Measurements from ENCODE around the gene ZNF664.

The ZNF664 gene

DNA sequence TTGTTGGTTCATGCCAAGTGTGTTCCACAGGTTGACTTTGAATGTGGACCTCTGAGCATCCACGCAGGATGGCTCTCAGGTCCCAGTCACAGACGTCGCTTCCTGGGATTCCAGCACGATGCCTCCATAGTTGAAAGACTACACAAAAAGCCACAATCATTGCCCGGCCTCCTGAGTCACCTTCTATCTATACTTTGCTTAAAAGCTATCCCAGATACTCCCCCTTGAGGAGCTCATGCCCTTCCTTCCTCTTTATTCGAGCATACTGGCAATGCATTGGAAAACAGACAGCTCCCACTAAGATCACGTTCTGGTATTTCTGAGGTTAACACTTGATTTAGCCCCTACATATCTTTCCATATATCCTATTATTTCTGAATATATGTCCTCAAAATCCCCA is 40.1 kb downstream of the ZNF664 start:
- DNase-seq = no peak

DNA sequence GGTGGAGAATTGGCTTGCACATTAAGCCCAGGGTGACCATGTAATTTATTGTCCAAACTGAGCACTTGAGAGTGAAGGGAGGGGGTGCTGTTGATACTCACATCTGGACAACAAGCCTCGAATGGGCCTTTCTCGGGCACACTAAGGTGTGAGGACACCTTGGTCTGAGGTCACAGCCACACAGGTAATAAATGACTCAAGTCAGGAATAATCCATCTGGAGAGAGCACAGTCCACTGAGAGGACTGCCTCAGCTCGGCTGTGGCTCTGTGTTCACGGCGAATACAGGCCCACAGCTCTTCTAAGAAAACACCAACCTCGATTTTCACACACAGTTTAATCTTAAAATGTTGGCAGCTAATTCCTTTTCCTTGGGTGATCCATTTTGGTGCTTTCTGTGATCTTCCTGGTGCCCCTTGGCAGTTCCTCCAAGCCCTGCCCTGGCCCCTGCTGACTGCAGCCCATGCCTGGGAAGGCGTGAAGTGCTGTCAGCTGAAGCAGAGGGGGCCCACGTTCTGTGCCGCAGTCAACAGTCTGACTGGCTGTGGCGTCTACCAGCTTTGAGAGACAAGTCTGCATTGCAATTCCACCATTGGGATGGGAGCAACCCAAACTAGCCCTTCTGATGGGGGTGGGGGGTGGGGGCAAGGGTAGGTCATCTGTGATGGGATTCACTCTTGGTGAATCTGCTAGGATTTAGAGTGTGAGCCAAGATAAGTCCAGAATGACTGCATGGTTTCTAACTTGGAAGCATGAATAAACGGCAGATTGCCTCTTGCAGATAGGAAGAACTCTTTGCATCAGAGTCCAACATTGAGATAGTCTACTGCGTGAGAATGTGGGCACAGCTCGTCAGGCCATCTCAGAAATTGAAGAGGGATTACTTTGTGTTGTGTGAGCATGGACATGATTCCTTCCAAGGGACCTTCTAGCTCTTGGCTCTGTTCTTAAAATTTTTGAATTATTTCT is 42.8 kb downstream of the ZNF664 start:
- DNase-seq = no peak

DNA sequence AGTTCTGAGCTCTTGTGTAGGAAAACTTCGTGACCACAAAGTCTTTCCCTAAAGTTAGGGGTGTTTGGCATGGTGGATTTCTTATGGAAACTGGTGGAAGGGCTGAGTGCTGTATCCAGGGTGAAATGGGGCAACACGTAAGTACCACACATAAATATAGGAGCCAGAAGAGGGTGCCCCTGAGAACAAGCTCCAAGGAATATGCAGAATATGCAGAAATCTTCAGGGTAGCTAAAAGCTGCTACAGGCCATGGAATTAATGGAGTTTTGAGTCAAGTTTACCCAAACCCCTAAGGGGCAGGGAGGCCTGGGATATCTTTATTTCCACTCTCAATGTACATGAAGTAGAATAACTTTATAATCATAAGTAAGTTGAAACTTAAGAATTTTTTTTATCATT is 44.0 kb downstream of the ZNF664 start:
- no peak for DNase-seq

DNA sequence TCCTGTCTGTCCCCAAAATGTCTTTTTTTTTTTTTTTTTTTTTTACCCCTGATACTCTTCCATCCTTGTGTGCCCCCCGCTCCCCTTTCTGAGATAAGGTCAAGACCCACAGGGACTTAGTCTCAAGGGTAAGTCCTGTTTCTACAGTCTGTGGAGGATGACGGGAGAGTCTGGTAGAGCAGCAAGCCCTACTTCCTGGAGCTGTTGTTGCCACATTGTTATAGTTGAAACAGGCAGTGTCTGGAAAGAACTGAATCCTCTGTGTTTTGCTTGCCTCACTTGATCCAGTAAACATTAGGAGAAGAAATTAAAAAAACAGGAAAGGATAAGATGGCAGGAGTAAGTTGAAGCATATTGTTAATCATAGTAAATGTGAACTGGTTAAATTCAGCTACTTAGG is 45.5 kb downstream of the ZNF664 start:
- no peak for DNase-seq

DNA sequence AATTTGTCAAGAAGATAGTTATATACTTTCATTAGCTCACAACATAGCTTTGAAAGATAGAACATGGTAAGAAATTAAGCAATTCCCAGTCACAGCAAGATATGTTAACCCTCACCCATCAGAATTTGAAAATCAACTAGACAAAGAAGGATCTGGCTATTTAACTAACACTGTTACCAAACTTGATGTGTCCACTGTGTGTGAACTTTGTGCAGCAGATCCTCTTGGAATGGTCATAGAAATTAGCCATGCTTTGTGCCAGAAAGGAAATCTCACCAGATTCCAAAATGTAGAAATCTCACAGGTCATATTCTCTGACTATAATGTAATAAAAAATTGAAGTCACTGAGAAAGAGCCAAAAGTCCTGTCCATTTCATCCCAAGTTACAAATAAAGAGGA is 46.1 kb downstream of the ZNF664 start:
- no peak for DNase-seq

DNA sequence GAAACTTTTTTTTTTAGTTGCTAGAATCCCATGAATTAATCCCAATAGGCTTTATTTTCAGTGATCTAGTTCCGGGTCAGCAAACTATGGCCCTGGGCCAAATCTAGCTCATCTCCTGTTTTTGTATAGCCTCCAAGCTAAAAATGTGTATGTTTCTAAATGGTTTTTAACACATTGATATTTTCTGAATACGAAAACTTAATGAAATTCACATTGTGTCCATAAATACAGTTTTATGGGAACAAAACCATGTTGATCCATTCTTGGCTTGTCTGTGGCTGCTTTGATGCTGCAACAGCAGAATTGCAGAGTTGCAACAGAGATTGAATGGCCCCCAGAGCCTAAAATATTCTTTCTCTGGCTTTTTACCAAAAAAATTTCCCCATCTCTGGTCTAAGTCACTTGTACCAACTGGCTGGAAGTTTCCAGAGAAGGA is 47.5 kb downstream of the ZNF664 start:
- no peak for DNase-seq

DNA sequence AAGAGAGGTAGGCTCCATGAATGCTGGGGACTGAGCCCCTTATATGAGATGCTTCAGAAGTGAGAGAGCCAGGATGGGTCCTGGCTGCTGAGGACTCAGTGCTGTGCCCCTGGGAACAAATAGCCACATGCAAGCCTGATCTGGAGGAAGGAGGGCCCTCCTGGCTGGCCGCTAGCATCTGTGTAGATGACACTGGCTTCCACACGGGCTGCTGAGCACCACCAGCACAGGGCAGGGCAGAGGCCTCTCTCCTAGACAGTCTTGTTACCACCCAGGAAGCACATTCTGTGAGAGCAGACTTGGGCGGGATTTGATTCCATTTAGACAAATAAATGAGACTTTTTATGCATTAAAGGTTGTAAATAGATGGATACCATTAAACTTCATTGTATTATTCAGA is 48.0 kb downstream of the ZNF664 start:
- no peak for DNase-seq

DNA sequence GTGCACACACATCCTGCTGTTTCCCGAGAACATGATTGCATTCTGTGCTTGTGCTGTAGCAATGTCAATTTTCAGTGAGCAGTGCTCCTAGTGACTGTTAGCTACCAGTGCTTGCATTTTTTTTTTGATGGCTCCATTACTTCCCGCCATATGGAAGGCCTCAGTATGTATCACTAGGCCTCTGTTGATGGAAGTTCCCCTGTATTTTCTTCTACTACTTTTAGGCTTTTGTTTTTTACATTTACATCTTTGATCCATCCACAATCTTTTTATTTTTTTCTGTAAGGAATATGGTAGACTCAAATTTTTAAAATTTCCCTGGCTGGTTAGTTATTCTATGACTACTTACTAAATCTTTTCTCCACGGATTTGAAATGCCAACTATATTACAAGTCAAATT is 49.1 kb downstream of the ZNF664 start:
- no peak for DNase-seq

DNA sequence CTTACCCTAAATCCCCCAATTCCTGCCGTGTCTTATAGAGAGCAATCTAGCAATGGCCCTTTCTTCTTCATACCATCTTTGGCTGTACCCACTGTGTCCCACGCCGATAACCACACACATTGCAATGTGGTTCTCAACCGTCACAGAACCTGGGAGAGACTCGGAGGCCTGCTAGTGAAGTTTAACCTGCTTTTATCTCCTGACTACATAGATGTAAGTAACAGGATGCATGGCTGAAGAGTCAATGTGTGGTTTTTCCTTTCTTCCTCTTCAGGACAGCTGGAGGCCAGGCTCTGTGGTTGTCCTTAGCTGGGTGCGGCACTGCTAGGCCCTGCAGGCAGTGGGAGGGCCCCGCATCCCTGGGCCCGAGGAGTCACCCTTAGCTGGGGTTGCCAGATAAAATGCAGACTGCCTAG is 51.3 kb downstream of the ZNF664 start:
- no peak for DNase-seq

DNA sequence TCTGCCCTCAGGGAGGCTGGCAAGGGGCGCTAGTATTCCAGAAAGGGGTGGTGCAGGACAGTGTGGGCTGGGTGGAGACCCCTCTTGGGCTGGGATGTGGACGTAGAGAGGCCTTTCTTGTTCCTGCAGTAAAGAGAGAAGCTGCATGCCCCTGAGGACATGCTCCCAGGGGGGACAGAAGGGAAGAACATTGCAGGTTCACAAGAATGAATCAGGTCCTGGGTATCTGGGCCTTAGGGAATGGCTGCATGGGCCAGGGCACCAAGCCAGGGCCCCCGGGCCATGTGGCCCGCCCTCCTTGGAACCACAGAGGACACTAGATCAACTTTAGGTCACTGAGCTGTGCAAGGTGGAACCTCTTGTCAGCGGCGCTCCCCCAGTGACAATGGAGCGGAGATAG is 51.8 kb downstream of the ZNF664 start:
- no peak for DNase-seq

DNA sequence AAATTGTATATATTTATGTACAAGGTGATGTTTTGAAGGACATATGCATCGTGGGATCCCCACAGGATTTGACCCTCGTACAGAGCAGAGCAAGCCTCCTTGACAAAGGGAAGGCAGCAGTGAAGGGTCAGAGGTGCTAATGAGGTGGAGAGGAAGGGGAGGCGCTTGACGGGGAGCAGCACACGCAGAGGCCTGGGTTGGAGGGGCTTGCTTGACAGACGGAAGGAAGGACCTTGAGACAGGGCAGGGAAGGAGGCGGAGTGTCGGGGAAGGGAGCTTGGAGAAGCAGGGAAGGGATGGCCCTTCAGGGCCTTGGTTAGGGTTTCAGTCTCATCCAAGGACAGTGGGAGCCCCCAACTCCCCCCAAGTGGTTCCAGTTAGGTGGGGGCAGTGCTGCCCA is 52.6 kb downstream of the ZNF664 start:
- DNase-seq = no peak

DNA sequence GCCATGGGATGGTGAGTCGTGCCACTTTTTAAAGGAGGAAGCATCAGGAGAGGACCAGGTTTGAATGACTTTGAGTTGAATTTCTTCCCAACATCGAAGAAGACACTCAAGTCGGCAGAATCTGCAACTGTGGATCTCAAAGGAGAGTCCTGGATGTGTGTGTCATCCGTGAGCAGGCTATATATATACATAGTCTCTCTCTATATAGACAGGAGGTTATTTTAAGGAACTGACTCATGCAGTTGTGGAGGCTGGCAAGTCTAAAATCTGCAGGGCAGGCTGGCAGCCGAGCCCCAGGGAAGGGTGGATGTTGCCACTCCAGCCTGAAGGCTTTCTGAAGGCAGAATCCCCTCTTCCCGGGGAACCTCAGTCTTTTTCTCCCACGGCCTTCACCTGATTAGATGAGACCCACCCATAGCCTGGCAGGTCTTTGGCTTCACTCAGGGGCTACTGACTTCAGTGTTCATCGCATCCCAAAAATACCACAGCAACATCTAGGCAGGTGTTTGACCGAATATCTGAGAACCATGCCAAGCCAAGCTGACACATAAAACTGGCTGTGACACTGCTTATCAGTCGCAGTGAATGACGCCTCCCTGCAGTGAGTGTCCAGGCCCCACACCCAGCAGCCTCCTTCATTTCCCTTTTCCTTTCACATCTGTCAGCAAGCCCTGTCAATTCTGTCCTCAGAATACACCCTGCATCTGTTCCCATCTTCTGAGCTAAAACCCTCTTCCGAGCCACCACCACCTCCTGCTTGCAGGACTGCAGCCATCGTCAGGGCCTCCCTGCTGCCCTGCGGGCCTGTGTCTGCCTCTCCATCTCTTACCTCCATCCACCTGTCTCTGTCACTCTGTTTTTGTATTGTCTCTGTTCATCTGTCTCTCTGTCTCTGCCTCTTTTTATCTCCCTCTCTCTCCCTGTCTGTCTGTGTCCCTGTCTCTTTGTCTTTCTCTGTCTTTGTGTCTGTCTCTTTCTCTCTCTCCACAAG is 54.0 kb downstream of the ZNF664 start:
- DNase-seq = no peak

DNA sequence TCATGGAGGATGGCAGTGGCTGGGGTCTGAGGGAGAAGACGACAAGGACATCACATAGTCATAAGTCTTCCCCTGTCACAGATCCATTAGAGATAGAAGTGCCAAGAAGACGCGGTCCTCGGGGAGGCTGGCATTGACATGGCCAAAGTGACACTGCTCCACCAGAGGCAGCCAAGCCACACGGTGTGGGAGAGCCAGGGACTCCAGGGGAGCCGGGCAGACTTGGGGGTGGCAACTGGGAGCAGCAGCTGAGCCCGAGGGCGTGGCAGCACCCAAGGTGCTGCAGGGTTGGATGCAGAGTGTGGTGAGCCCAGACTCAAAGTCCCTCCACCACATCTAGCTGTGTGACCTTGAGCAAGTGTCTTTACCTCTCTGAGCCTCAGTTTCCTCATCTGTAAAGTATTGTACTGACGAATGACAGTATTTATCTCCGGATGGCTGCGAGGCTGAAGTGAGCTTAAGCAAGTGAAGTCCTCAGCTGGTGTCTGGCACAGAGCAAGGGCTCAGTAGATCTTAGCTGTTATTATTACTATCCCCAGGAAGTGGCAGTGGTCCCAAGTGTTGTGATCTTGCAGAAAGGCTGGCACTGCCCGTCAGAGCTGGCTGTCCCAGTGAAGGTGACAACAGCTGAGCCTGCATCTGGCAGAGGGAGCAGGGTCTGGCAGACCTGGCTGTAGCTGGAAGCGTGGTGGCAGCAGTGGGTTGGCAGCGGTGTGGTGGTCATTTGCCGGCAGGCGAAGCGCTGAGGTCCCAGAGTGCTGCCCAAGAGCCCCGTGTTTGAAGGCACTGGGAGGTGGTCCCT is 54.9 kb downstream of the ZNF664 start:
- no peak for DNase-seq

DNA sequence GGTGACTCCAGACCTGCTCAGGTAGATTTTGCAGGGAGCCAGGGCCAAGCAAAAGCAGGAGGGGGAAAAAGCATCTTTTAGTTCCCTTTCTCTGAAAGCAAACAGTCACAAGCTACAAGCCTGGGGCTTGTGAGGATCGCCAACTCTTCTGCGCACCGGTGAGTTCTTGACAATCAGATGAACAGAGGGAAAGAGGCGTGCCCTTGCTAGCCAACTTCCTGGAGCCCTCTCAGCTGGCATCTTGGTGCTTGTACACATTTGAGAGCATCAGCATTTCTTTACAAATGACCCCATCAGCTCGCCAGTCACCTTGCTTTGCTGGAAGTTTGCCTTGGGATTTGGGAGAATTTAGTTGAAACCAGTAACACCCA is 55.5 kb downstream of the ZNF664 start:
- DNase-seq = no peak

DNA sequence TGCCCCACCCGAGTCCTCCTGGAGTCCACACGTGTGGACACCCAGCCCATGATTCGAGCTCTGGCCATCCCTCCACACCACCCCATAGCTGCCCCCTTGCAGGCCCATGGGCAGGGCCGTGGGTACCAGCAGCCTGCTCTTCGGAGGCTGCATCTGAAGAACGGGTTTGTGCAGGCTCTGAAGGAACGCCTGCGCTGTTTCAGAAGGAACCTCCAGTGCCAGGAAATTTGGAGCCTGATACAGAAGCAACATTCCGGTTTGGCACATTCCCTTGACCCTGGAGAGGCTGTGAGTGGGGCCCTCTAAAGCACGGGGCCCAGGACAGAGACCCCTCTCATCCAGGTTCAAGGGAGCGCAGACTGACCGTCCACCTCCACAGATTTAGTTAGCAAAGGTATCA is 57.0 kb downstream of the ZNF664 start:
- no peak for DNase-seq

DNA sequence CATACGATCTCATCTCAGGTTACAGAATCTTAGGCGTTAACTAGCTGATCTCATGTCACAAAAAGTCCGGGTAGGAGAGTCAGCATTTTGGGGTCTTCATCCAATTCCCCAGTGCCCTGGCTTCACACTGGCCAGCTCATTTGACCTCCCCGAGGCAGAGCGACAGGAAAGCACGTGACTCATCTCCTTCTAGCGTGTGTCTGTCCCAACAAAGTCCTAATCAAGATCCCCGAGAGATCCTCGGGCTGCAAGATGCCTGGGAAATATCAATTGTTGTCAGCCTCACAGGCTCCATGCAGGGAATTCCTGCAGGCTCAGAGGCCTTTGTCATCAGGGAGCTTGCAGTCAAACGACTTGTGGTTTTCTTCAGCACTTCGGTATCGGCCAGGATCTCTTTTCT is 57.5 kb downstream of the ZNF664 start:
- DNase-seq = no peak

DNA sequence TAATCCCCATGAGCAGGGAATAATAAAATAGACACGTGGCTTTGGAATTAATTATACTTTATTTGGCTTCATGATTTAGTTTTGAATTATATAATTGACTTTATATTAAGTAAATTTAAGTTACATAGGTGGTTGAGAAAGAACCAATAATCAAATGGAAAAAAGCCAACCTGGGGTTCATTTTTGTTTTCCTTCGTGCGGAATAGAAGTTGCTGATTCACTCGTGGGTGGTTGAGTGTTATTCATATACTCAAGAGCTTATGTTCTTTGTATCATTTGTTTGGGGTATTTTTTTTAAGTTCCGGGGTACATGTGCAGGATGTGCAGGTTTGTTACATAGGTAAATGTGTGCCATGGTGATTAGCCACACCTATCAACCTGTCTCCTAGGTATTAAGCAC is 58.0 kb downstream of the ZNF664 start:
- no peak for DNase-seq

DNA sequence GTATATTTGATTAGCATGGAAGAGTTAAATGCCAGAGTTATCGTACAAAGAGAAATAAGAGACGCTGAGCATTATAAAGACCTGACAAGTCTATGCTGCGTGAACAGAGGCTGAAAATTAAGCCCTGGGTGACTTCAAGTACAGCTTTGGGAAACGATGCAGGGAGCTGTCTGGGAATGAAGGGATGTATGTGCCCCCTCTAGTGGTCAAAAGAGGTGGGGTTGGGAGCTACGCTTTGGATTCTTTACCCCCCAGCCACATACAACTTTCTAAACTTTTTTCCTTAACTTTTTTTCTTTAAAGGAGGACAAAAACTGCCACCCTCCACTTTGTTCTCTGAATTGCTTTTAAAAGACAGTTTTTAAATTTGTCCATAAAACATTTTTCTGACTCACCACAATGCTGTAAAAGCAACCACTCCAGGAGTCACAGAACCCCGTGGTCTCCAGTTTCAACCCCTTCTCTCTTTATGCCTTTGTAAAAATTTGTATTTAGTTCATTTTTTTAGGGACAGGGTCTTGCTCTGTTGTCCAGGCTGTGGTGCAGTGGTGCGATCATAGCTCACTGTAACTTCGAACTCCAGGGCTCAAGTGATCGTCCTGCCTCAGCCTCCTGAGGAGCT is 59.4 kb downstream of the ZNF664 start:
- no peak for DNase-seq

DNA sequence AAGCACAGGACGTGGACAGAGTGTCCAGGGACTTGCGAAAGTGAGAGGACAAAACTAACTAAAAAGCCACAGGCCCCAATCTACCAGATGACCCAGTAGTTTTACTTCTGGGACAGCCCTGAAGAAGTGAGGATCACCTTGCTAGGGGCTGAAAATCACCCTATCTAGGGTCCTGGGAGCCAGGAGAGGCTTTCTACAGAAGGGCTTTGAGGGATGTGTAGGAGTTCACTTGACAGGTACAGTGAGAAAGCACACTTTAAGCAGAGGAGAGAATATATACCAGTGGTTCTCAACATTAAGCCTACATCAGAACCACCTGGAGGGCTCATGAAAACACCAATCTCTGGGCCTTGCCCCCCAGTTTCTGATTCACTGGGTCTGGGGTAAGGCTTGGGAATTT is 60.8 kb downstream of the ZNF664 start:
- no peak for DNase-seq

DNA sequence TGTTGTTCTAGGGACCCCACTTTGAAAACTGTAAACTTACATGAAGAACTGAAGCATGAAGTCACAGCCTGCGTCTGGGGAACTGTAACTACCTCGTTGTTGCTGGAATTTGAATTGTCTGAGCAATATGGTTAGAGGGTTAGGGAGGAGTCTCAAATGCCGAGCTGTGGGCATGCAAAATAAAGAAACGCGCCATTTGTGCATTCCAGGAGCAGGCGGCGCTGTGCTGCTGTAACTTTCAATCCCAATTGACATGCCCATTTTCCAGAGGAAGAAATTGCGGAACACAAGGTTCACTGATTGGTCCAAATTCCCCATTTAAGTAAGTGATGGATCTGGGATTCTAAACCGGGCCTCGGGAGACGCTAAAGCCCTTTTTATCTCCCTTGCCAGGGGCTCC is 61.3 kb downstream of the ZNF664 start:
- no peak for DNase-seq

DNA sequence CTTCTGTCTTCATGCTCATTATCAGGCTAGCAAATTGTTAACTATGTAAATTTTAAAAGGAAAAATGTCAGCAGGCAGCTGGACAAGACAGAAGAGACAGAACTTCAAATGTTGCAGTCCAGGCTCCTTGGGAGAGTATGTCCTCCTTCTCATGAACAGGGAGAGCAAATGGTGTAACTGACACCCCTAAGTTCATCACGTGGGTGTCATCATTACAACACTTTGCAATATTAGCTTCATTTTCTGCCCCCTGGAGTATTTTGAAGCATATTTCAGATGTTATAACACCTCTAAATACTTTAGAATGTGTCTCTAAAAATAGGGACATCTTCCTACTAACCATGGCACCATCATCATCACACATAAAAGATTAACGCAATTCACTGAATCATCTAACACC is 62.1 kb downstream of the ZNF664 start:
- no peak for DNase-seq

DNA sequence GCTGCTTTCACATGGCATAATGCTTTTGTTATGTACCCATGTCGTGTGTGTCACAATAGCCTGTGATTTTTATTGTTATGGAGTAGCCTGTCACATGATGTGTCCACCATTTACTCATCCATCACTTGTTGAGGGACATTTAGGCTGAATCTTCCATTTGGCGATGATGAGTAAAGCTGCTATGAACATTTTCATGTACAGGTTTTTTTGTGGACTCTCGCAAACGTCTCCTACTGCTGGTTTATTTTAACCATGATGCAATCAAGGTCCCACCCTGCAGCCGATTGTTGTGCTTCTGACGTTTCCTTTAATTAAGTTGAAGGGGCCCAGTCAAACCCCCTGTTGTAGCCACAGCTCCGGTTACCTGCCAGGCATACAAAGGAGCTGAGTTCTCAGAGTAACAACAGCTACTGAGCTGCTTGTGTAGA is 63.2 kb downstream of the ZNF664 start:
- no peak for DNase-seq

Data from activated CD4-positive, alpha-beta T cell treated with anti-CD3 and anti-CD28 coated beads, Interleukin-2, amount 50 U/mL, for 1 hour (primary cell).